NCI-H82 treated with DMSO at 0.1 percent for 48 hours (cell line): ENCODE results near the gene MRPL53.
"Not testable (repeated sequence)": the region's sequence is repeated elsewhere in the genome, so short reads cannot be mapped to it uniquely, and the experiment has no call there.

Experiments
- DNase-seq: peaks from one replicate; lab custom pipeline; 2025; ENCODE audit not compliant: unreplicated experiment; lab: John Stamatoyannopoulos, UW

Gene MRPL53

DNA sequence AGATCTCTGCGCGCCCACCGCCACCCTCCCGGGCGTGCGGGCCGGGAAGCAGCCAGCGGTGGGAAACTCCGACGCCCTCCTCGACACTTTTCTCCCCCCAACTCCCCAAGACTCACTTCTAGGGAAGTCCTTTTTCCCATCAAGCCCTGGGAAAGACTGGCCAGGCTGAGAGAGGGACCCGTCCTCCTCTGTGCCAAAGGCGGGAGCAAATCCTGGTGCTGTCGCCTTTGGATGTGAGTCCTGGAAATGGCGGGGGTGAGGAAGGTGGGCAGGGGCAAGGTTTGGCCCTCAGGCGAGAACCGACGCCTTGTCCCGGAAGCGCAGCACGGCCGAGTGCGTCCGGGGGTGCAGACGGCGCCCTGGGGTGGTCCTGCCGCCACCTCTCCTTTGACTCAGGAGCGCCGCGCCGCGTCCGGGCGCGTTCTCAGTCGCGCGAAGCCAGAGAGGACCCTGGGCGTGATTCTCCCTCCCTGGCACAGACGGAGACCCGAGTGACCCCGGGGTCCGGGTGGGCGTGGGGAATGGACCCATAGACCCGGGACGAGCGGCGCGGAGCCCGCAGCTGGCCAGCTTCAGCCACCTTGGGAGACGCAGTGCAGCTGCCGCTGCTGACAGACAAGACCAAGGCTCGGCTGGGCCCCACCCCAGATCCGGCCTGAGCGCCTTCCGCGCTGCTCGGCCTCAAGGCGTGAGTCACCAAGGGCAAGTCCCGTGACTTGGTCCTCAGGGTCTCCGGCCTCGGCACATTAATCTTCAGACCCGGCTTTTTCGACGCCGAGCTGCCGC lies 30.4 kb upstream of the MRPL53 start:
- DNase-seq = no peak

GRCh38 chr2:74502147-74502719 lies 29.8 kb upstream of the MRPL53 start:
- DNase-seq = no peak

DNA sequence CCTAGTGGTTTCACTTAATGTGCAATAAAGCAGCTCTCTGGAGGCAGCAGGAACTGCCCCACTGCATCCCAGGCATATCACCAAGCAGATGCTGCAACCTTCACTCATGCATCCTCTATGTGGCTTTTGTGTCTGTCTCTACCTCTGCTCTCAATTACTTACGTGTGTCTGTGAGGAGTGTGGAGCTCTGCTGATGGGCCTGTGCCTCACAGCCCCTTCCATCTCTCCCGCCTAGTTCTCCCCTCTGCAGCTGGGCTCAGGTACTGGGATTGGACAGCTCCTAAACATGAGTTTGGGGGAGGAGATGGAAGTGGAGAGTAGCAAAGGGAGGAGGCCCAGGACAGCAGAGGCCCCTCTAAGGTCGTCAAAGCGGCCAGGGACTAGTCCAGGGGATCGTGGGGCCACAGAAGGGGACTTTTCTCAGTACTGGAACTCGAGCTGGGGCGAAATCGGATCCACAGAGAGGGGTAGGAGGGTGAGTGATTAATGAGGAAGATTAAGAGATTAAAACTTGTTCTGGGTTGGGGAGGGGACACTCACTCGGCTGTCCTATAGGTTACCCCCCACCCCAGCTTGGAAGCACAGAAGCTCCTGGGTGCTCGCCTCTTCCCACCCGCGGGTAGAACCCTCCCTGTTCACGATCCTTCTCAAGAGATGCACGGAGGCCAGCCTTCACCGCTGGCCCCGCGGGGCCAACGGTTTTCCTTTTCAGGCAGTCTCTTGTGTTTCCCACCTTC lies 29.0 kb upstream of the MRPL53 start:
- peak; percentile 92 for DNase-seq

DNA sequence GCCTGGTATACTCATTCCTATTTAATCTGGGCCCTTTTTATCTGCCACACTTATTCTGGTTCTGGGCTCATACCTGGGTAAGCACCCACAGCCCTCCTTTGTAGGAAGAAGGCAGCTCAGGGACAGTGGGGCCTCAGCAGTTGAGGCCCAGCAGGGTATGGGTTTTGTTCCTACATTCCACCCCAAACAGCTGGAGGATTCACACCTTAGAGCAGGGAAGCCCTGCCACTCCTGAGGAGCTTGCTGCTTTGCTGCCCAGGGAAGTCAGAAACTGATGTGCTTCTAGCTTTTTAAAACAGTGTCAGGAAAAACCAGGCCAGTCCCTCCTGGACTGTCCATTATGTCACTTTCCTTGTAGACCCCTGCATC lies 28.1 kb upstream of the MRPL53 start:
- no peak for DNase-seq

DNA sequence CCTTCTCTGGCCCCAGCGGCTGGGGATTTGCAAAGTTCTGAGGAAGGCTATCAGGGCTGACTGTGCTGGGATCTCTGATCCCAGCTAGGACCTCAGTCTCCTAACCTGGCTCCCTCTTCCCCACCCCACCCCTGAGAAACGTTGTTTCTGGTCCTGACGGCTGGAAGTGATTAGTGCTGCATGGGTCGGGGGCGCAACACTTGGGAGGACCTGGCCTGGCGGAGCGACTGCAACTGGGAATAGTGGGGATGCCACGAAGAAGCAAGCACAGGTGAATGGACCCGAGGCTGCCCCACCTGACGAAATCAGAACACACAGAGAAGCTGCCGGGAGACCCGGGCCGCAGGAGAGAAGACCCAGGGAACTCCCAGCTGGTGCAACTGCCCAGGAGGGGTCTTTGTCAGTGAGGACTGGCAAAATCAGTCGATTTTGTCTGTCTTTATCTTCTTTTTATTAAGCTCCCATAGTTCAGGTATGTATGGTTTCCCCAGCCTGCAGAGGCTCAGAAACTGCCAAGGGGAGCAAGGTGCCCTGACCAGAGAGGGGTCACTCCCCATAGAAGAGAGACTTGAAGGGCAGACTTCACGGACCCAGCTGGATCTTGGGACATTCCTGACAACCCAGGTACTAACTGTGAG lies 27.6 kb upstream of the MRPL53 start:
- no peak for DNase-seq

- DNase-seq = no peak
Measured at GRCh38 chr2:74499267-74499939, 26.9 kb upstream of the MRPL53 start, which contains the start of gene LBX2. Gene LBX2, minus strand, starts transcription at chr2:74499603. Its CDS starts 66 bp downstream, at chr2:74499537.

- DNase-seq = no peak
Measured at GRCh38 chr2:74498500-74499266, 26.2 kb upstream of the MRPL53 start.

DNA sequence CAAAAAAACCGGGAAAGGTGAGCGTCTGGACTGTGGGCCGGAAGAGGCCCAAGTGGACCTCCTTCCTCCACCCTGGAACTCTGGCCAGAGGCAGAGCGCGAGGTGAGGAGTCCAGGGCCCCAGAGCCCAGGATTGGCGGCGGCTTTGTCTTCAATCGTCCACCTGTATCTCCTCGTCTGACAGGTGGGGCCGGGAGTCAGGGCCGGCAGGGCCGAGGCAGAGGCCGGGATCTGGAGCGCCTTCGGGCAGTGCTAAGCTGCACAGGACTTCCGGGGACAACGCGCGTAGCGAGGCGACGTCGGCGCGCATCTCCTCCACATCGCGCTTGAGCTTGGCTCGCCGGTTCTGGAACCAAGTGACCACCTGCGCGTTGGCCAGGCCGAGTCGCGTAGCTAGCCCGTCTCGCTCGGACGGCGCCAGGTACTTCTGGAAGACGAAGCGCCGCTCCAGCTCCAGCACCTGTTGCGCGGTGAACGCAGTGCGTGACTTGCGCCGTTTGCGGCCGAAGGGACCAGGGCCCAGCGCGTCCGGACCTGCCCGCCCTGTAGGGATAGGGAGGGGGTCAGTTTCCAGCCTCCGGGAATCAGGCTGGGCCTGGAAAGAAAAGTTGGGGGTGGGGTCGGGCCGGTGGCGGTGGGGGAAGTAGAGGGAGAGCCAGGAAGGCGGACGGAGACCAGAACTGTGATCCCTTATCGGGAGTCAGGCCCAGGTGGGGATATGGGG lies 25.5 kb upstream of the MRPL53 start:
- no peak for DNase-seq

DNA sequence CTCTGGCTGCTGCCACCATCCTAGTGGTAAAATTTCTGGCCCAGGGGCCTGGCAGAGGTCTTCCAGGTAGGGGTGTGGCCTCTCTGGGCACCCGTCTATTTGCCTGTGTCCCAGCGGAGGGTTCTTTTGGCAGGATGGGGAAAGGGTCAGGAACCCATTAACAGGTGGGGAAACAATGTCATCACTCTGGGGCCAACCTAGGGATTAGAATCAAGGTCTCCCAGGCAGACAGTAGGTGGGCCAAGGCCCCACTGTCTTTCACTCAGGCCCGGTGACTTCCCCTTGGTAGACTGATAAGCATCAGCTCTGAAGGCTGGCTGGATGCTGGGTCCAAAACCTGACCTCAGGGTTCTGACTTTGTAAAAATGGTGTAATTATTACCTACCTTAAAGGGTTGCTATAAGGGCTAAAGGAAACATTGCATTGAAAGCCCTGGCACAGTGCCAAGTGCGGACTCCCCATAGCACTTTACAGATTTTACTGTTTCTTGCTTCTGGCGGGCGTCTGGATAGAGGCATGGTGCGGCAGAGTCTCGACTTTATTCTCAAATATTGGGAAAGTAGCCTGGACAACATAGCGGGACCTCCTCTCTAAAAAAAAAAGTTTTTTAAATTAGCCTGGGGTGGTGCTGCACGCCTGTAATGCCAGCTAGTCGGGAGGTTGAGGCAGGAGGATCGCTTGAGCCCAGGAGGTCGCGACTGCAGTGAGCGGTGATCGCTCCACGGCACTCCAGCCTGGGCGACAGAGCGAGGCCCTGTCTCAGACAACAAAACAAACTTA lies 24.7 kb upstream of the MRPL53 start:
- no peak for DNase-seq

- no peak for DNase-seq
Measured at GRCh38 chr2:74495440-74495839, 23.0 kb upstream of the MRPL53 start.

- DNase-seq = no peak
Measured at GRCh38 chr2:74493546-74493945, 21.1 kb upstream of the MRPL53 start.

- DNase-seq = no peak
Measured at GRCh38 chr2:74491648-74492544, 19.4 kb upstream of the MRPL53 start.

GRCh38 chr2:74489906-74490305 lies 17.4 kb upstream of the MRPL53 start:
- no peak for DNase-seq

GRCh38 chr2:74488643-74489481 lies 16.4 kb upstream of the MRPL53 start:
- peak; percentile 82 for DNase-seq

GRCh38 chr2:74486141-74486540 lies 13.7 kb upstream of the MRPL53 start:
- no peak for DNase-seq

DNA sequence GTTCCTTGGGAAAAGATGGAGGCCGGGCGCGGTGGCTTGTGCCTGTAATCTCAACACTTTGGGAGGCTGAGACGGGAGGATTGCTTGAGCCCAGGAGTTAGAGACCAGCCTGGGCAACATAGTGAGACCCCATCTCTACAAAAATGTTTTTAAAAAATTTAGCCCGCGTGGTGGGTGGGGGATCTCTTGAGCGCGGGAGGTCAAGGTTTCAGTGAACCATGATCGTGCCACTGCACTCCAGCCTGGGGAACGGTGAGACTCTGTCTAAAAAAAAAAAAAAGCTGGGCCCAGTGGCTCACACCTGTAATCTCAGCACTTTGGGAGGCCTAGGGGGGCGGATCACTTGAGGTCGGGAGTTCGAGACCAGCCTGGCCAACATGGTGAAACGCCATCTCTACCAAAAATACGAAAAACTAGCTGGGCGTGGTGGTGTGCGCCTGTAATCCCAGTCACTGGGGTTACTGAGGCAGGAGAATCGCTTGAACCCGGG lies 11.2 kb upstream of the MRPL53 start:
- DNase-seq = not testable (repeated sequence)
